Stimulated activated CD8-positive, alpha-beta memory T cell treated with anti-CD3 and anti-CD28 coated beads, Interleukin-7, amount 100 ng/mL, for 4 hours (primary cell): ENCODE measurements around the gene HADHA.

ENCODE experiments used
- DNase-seq, 2 donors: peaks; one replicate each; pipeline ENCODE4 v3.0.0-alpha.2; 2020; ENCODE audit warnings: low read depth in 2 of 2

The HADHA gene

DNA sequence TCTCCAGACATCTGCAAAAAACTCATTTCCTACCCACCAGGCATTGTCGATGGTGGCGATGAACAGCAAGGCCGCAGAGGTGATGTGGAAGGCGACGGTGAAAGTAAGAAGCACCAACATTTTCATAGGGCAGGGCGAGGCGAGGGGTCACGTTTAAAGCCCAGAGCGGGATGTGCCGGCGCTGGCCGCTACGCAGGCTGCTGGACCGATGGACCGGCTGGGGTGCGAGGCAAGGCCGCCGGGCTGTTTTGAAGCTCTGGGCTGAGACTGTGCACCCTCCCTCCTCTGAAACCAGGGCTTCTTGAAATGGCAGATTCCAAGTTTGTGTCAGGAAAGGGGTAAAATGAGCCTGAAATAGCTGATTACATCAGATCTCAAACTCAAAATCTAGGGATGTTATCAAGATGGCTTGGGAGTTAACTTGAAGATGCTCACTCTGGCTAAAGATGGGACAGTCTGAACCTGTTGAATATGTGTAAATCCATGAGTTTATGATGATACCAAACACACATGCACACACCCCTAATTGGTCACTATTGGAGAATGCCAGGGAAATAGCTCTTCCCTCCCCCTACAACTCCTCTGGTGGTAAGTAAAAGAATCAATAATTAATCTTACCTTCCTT is 103.2 kb downstream of the HADHA start:
- DNase-seq, result no peak
